GM21390 (cell line): ENCODE data around the gene HDAC4.

Experiments used
- ATAC-seq: cut with Tn5 transposase; IDR thresholded peaks from one replicate; pipeline ENCODE4 v1.9.1; 2021; ENCODE audit not compliant: unreplicated experiment

HDAC4 gene

DNA sequence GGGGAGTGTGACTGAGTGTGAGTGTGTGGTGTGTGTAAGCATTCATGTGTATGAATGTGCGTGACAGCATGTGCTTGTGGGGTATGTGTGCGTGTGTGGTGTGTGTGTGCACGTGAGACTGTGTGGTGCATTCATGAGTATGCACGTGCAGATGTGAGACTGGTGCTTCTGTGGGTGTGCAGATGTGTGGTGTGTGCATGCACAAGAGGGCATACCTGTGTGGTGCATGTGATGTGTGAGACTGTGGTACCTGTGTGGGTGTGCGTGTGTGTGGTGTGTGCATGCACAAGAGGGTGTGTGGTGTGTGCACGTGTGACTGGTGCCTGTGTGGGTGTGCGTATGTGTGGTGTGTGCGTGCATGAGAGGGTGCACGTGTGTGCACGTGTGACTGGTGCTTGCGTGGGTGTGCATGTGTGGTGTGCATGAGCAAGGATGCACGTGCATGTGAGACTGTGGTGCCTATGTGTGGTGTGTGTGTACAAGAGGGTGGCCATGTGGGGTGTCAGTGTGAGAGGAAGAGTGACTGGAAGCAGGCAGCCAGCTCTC is 339.6 kb downstream of the HDAC4 start:
- no peak for ATAC-seq

DNA sequence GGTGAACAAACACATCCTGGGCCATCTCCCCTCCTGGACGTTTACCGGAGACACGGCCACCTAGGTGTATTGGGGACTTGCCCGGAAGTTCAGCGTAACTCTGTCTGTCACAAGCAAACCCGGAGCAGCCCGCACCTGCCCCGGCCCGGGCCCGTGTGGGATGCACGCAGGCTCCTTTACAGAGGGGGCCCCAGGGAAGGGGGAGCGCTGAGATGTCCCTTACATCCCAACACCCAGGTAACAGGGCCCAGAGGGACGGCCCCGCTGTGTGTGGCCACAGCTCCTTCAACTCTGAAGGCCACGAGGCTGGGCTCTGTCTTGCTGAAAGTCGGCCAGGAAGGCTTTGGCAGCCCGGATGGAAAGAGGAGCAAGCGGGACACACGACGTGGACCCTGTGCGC is 340.1 kb downstream of the HDAC4 start:
- no peak for ATAC-seq

DNA sequence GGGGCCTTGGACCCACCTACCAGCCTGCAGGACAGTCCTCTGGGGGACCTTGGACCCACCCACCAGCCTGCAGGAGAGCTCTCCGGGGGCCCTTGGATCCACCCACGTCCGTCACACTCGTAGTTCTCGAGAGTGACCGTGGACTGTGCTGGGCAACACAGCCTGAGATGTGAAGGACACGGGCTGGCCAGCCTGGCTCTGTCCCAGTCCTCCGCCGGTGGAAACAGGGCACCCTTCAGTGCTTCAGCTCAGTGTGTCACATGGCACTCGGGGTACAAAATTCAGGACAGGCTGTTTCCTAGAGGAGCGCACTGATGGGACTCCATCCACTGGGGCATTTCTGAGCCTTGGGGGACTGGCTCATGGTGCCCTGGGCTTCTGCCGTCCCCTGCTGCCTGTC is 341.0 kb downstream of the HDAC4 start:
- ATAC-seq = no peak

DNA sequence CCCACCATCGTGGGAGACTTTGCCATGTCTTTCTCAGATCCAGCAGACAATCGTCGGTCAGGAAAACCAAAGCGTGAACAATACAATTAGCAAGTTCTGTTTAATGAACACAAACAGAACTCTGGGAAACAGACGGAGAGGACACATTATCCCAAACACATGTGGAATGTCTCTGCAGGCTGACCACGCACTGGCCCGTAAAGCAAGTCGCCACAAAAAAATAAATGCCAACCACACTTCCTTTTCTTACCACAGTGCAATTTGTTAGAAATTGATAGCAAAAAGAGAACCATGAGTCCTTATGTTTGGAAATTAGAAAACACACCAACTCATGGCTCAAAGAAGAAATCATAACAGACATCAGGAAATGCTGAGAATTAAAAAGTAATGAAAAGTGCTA is 342.1 kb downstream of the HDAC4 start:
- ATAC-seq = no peak

DNA sequence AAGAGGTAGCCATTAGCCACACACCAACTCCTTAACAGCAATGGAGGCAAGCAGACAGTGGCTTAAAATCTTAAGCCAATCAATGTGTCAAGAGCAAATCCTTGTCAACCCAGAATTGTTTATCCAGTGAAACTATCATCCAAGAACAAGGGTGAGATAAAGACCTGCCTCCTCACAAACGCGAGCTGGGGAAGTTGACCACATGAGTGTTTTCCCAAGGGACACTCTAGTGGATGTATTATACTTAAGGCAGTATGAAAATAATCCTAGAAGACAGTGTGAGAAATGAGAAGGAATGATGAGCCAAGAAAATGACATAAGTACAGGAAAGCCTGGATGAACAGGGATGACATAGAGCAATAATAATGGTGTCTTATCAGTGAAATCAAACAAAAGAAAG is 343.3 kb downstream of the HDAC4 start:
- ATAC-seq = no peak

DNA sequence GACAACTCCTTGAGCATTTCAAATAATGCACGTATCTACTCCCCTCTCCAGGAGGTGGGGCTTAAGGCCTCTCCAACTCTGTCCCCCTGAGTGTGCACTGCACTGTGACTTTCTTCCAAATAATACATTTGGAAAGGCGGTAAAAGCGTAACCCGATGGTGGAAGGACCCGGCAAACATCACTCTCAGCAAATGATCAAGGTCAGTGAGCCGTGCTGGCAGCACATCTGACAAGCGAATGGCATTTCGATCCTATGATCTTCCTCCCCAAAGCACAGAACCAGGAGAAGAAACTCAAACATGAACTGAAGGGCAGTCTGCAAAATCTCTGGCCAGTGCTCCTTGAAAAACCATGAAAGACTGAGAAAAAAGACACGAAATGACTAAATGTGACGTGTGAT is 344.2 kb downstream of the HDAC4 start:
- no peak for ATAC-seq

DNA sequence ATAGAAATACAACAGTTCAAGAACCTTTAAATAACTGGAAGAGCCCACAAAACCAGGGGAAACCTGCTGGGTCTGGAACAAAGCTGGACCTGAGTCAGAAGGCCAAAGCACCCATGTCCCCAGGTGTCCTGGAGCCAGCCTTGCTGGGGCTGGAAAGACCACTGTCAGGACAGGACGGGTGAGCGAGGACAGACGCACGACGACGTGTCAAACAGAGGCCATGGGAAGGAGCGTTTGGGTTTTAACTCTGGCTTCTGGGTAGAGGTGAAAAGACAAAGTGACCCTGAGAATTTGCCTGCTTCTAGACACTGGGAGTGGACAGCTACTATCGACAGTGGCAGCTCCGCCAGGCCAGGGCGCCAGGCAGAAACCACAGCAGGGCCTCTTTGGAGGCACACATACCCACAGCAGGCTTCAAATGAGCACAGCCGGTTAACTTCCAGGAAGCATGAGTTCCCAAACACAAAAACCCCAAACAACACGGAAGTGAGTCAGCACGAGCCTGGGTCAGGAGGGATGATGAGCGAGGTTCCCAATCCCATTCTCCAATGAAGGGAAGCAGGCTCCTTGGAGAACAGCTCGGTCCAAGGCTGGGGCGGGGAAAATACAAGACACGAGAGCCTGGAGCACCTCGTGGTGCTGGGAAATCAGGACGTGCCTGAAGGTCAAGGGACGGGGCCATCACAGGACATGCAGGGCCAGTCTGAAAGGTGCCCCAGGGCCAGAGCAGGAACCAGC is 344.9 kb downstream of the HDAC4 start:
- no peak for ATAC-seq

DNA sequence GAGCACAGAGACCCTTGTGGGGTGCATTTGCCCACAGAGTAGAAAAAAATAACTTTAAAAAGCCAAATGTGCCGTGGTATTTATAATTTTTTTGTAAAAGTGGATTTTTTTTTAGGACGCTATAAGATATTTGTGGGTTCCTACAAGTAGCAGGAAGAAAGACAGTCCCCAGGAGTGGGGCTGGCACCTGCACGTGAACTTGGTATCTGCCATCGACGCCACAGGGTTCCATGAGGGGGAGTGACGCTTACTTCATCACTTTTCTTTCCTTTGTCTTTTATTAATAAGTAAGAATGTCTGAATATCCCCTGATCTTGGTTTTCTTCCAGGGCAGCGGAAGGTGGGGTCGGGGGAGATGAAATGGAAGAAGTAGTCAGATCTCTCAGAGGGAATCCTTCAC is 345.9 kb downstream of the HDAC4 start:
- no peak for ATAC-seq

DNA sequence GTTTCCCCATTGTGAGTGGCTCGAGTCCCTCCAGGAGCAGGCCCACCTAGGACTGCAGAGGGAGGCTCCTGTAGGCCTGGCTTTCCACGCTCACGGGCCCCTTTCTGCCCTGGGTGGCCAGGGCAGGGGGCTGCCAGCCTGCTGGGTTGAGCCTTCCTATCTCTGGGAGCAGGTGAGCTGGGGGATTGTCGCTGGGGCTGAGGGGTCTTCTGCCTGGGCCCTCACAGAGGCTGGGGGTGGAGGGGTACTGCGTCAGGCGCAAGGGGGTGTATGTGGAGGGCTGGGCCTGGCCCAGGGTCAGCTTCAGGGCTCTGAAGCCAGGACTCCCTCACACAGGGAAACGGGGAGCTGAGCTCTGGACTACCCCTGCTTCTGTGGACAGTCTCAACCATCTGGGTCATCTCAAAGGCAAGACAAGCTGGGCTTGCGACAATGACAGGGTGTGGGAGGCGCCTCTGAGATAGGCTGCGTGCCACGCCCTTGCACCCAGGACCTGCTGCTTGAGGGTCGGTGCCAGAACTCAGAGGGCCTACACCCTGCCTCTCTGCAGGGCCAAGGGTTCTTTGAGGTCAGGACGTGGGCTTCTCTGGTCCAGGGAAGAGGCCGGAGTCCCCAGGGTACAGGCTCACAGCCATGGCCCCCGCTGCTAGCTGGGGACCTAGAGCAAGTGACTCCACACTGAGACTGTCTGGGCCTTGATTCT is 346.9 kb downstream of the HDAC4 start:
- ATAC-seq = no peak

DNA sequence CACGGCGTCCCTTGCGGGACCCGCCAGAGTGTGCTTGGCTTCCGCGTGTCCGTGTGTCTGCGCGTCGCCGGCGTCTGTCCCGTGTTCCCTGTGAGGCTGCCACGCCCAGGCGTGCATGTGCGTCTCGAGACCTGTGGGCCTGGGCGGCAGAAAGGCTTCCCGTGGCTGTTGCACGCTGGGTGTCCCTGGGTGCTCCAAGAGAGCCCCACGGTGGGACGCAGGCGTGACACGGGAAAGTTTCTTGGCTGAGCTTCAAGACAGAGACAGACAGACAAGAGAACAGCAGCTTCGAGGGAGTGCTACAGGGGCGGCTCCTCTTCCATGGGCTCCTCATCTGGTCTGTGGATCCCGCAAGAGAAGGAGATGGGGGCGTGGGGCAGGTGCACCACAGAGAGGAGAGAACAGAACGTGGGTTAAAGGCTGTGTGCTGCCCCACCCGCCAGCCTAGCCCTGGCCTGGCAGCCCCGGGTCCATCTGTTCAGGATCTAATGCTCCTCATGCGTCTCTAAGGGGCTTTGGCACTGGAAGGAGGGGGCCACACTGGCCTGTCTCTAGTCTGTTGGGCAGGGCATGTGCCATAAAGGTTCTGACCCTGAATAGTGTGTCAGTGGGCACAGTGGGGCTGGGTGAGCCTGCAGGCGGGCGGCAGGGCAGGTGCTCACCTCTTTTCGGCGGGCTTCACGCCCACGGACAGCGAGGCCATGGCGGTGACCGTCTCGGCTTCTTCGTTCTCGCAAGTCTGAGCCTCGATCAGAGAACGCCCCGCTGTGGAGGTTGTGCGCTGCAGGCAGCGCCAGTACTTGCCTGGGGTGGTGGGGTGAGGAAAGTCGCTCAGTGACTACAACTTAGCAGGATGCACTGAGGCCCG is 347.8 kb downstream of the HDAC4 start:
- no peak for ATAC-seq

DNA sequence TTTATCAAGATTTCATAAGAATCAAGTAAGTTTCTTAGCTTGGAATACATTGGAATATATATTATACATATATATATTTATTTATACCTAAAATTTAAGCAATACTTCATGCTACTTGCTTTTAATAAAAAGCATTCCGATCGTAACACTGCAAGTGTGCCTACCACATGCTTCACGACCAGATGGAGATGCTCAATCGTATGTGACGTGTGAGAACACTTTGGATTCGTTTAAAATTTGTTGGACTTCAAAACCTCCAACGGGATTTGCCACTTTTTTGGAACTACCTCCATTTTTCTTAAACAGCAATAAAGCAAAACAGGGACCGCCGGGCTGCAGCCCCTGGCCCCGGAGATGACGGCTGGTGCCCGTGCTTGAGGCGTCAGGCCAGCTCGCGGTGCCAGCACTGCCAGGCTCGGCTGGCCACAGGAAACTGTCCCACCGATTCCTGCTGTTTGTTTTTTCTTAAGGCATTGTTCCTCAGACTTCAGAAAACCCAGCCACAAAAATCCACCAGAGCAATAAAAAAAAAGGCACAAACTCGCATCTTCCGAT is 348.9 kb downstream of the HDAC4 start:
- ATAC-seq = no peak

DNA sequence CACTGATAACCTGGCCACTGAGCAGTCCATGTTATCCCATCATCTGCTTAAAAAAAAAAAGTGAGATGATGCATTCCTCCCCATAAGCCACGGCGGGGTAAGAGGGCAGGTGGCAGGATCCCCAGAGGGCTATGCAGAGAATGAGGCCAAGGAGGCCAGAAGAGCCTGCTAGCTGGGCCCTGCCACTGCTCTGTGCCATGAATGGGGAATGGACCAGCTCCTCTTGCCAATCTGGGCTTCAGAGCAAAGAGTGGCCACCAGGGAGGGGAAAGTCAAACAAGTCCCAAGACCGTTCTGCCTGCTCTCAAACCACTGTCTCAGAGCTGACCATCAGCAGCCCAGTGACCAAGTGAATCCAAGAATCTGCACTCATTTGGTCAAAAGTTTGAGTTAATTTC is 350.6 kb downstream of the HDAC4 start:
- ATAC-seq = no peak

DNA sequence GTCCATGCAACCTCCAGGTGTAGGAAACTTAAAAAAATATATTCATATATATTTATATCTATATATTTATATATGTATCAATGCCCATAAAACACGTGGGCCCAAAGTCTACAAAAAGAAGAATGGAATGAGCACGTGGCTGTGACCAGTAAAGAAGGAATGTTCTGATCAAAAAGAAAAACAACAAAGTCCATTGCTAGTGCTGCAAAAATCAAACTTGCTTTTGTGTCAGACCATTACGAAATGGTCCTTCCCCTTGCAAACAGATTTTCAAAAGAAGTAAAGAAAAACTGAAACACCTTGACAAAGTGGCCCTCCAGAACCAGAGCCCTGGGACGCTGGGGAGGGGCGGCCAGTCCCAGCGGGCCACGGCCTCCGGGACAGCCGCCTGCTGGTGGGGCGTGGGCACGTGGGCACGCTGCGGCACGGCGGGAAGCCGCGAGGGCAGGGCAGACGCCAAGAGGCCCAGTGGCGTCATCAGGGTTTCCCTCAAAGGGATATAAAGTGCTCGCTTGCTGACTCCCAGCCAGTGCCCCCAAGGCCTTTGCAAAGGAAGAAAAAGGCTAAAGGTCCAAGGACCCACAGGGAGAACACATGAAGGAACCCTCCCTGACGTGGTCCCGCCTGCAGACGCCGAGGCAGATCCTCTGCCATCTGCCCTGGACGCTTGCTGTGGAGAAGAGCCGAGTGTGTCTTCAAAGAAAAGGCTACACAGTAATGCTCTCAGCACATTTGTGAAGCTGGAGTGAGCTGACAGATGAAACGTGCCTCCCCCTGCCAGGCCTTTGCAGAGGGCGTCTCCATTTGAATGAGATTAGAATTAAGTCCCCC is 351.2 kb downstream of the HDAC4 start:
- ATAC-seq = no peak

DNA sequence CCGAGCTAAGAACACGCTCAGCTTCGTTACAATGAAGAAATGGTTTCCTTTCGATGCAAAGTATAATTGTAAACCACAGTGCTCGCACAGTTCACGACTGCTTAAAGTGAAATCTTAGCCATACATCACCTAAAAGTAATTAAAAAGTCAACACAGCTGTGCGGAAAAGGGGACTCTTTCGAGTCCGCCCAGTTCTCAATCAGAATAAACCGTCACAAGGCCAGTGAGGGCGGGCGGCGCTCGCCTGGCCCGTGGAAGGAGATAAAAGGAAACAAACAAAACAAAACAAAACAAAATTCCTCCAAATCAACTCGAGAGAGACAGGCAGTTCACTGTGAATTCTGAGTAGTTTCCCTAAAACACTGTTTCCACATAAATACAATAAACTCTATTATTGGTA is 352.1 kb downstream of the HDAC4 start:
- no peak for ATAC-seq

DNA sequence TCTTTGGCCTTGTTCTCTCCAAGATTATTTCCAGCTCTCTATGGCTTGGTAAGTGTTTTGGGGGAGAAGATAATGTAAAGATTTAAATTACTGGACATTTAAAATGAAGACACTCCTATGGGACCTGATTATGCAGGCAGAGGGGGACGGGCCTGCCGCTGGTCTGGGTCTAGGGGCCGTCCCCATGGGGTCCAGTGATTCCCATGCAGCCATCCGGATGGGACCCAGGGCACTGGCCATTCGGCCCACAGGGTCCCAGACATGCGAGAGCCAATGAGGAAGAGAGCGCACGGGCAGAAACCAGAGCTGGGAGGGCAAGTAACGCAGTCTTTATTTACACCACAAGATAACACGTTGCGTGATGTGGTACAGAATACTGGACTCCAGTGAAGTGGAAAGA is 353.0 kb downstream of the HDAC4 start:
- no peak for ATAC-seq

DNA sequence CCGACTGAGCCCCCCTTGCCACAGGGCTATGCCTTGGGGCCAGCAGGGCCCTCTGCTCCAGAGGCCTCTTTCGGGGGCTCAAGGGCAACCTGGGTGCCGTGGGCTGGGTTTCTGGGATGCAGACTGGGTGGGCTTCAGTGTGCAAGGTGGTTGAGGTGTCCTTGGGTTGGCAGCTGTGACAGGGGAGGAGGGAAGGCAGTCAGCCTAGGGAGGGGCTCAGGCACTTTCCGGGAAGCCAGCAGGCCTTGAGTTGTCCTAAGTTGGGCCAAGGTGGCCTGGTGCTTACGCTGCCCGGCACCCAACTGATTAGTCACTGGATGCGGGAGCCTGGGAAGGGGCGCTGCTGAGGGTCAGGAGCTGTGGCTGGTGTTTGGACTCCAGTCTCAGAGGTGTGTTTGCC is 353.4 kb downstream of the HDAC4 start:
- ATAC-seq = no peak

DNA sequence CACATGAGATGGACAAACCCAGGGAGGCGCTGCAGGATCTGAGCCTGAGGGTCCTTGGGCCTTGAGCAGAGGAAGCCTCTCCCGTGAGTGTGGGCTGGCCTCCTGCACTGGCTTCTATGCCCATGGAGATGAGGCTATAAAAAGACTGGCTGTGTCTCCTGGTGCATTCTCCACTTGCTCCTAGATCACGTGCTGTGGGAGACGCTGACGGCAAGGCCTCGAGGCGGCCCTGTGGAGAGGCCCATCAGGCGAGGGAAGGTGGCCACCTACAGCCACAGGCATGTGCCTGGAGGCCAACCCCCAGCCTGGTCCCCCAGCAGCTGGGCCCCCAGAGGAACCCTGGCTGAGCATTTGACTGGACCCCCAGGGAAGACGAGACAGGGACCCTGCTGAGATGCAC is 354.0 kb downstream of the HDAC4 start:
- no peak for ATAC-seq

DNA sequence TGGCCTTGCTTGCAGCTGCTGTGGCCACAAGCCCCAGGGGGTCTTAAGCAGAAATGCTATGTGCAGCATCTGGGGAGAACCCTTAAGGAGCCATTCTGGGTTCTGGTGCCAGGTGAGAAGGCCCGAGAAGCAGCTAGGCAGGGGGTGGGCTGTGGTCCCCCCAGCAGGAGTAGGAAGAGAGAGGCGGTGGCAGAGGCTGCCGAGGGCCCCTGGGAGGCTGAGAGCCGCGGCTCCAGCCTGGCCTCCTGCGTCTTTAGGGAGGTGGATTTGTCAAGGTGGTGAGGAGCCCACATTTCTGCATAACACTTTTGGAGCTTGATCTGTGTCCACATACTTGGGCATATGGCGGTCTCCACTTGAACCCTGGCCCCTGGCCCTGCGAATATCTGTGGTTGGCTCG is 356.5 kb downstream of the HDAC4 start:
- ATAC-seq = no peak

DNA sequence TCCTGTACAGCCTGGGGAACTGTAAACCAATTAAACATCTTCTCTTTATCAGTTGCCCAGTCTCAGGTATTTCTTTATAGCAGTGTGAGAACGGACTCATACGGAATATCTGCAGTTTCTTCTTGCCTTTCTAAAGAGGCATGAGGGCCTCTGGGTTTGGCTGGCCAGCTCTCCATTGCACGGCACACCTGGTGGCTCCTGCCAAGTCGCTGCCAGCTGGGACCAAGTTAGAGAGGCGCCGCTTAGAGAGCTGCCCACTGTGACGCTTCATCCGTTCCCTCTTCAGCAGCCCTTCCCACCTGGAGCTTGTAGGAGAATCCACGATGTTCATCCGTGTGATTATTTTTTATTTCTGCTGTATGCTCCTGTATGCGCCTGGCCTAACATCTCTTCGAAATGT is 357.5 kb downstream of the HDAC4 start:
- ATAC-seq = no peak

DNA sequence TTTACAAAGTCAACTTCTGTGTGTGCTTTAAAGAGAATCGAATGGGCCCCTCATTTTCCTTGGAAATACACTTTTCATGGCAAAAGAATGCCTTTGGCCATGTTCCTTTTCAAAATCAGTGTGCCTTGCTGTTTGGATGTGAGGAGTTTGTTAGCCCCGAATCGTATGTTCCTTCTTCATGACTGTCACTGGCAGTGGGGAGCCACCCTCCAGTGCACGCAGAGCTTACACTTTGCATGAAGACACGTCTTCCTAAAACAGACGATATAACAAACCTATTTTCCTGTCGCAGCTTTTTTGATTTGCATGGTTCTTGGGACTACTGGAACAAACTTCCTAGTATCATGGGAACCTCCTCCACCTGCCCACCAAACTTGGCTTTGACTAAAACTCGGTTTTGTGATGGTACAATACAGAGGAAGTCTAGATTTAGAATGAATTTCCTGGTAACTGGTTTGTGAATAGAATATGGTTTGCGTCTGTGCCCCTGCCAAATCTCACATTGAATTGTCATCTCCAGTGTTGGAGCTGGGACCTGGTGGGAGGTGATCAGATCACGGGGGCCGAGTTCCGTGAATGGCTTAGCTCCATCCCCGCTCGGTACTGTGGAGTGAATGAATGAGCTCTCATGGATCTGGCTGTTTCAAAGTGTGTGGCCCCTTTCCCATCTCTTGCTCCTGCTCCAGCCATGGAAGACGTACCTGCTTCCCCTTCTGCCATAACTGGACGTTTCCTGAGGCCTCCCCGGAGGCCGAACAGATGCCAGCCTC is 358.1 kb downstream of the HDAC4 start:
- ATAC-seq = no peak
